ENCODE data around the gene CDYL2.

DNA sequence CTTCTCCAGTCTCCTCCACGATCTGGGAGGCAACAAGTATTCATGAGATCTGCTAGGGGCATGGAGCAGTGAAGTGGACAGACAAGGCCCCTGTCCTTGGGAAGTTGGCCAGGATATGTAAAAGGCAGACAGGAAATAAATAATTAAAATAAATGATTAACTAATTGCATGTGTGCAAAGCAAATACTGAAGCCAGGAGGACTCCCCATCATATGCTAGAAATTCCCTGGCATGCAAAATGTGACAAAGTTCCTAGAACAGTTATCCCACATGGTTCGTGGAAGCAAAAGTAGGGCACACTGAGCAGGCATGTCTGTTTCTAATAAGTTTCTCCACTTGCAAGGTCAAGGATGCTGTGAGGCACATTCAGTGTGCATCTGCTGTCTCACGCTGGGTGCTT, 86.8 kb downstream of the CDYL2 start:
- TF ChIP-seq, protein P1, sequence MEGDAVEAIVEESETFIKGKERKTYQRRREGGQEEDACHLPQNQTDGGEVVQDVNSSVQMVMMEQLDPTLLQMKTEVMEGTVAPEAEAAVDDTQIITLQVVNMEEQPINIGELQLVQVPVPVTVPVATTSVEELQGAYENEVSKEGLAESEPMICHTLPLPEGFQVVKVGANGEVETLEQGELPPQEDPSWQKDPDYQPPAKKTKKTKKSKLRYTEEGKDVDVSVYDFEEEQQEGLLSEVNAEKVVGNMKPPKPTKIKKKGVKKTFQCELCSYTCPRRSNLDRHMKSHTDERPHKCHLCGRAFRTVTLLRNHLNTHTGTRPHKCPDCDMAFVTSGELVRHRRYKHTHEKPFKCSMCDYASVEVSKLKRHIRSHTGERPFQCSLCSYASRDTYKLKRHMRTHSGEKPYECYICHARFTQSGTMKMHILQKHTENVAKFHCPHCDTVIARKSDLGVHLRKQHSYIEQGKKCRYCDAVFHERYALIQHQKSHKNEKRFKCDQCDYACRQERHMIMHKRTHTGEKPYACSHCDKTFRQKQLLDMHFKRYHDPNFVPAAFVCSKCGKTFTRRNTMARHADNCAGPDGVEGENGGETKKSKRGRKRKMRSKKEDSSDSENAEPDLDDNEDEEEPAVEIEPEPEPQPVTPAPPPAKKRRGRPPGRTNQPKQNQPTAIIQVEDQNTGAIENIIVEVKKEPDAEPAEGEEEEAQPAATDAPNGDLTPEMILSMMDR (IDR thresholded peaks at IDR 0.05), result no peak
- TF ChIP-seq POLR2AphosphoS5 (IDR thresholded peaks at IDR 0.05) (no peak), POLR2A (IDR thresholded peaks at IDR 0.05) (no peak)

Measured in stomach (tissue), 4 donors.